Ishikawa (cell line): Measurements from ENCODE around the gene CEP112.

Experiments
- CEBPB ChIP-seq: IDR thresholded peaks from 2 replicates; pipeline ENCODE4 v1.6.1; 2012
- CREB1 ChIP-seq: IDR thresholded peaks from 2 replicates; pipeline ENCODE4 v1.6.1; 2012; ENCODE audit warnings: low read depth
- EGR1 ChIP-seq: IDR thresholded peaks from 2 replicates; pipeline ENCODE4 v1.6.1; 2012
- NFIC ChIP-seq: IDR thresholded peaks from 2 replicates; pipeline ENCODE4 v1.6.1; 2012
- RAD21 ChIP-seq: IDR thresholded peaks from 2 replicates; pipeline ENCODE4 v1.6.1; 2012; ENCODE audit warnings: low read depth
- TAF1 ChIP-seq: IDR thresholded peaks from 2 replicates; pipeline ENCODE4 v1.6.1; 2012; ENCODE audit warnings: low read depth, mild to moderate bottlenecking
- TCF12 ChIP-seq: IDR thresholded peaks from 2 replicates; pipeline ENCODE4 v1.6.1; 2012; ENCODE audit warnings: low read depth
- TEAD4 ChIP-seq: IDR thresholded peaks from 2 replicates; pipeline ENCODE4 v1.6.1; 2012
- YY1 ChIP-seq: IDR thresholded peaks from 2 replicates; pipeline ENCODE4 v1.6.1; 2012; ENCODE audit warnings: low read depth
- TF ChIP-seq, protein P1 (sequence below): IDR thresholded peaks from 2 replicates; pipeline ENCODE4 v1.6.1; 2012
- TF ChIP-seq, protein P2 (sequence below): IDR thresholded peaks from 2 replicates; pipeline ENCODE4 v1.6.1; 2012; ENCODE audit warnings: low read depth, mild to moderate bottlenecking

DNA sequence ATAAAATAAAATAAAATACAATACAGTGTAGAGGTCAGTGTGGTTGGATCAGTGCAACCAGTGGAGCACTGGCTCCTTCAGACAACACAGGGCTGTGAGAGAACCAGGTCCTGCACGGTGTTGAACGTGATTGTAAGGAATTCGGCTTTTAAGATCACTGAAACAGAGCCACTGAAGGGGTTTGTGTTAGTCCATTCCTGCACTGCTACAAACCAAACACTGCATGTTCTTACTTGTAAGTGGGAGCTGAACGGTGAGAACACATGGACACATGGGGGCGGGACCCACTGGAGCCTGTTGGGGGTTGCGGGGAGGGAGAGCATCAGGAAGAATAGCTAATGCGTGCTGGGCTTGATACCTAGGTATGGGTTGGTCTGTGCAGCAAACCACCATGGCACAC is 437.3 kb downstream of the CEP112 start:
- TF ChIP-seq TCF12 (no peak), NFIC (no peak), TEAD4 (no peak), RAD21 (no peak), TAF1 (no peak), EGR1 (no peak), CREB1 (no peak), YY1 (no peak), CEBPB (no peak)
- TF ChIP-seq, protein P1, sequence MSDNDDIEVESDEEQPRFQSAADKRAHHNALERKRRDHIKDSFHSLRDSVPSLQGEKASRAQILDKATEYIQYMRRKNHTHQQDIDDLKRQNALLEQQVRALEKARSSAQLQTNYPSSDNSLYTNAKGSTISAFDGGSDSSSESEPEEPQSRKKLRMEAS, result no peak
- TF ChIP-seq, protein P2, sequence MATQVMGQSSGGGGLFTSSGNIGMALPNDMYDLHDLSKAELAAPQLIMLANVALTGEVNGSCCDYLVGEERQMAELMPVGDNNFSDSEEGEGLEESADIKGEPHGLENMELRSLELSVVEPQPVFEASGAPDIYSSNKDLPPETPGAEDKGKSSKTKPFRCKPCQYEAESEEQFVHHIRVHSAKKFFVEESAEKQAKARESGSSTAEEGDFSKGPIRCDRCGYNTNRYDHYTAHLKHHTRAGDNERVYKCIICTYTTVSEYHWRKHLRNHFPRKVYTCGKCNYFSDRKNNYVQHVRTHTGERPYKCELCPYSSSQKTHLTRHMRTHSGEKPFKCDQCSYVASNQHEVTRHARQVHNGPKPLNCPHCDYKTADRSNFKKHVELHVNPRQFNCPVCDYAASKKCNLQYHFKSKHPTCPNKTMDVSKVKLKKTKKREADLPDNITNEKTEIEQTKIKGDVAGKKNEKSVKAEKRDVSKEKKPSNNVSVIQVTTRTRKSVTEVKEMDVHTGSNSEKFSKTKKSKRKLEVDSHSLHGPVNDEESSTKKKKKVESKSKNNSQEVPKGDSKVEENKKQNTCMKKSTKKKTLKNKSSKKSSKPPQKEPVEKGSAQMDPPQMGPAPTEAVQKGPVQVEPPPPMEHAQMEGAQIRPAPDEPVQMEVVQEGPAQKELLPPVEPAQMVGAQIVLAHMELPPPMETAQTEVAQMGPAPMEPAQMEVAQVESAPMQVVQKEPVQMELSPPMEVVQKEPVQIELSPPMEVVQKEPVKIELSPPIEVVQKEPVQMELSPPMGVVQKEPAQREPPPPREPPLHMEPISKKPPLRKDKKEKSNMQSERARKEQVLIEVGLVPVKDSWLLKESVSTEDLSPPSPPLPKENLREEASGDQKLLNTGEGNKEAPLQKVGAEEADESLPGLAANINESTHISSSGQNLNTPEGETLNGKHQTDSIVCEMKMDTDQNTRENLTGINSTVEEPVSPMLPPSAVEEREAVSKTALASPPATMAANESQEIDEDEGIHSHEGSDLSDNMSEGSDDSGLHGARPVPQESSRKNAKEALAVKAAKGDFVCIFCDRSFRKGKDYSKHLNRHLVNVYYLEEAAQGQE, result no peak
